NCI-H748 treated with DMSO at 0.1 percent for 48 hours (cell line): ENCODE results near the gene FAM169A.
"Not testable (repeated sequence)": the region's sequence is repeated elsewhere in the genome, so short reads cannot be mapped to it uniquely, and the experiment has no call there.

Source experiments
- DNase-seq: peaks from one replicate; lab custom pipeline; 2025; lab: John Stamatoyannopoulos, UW

The FAM169A gene

DNA sequence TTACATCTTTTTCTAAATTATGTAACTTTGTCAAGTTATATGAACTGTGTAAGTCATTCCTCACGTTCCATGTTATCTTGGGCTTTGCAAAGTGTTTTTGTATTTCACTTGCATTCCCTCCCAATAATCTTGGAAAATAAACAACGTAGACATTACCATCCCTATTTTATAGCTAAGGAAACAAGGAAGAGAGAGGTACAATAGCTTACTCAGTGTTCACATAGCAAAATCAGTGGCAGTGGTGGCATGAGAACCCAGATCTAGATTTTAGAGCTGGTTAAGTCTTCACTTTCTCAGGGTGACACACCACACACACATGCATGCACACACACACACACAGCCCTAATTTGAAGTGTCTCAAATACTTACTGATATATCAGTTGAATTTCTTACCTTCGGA, 65.0 kb downstream of the FAM169A start:
- no peak for DNase-seq

DNA sequence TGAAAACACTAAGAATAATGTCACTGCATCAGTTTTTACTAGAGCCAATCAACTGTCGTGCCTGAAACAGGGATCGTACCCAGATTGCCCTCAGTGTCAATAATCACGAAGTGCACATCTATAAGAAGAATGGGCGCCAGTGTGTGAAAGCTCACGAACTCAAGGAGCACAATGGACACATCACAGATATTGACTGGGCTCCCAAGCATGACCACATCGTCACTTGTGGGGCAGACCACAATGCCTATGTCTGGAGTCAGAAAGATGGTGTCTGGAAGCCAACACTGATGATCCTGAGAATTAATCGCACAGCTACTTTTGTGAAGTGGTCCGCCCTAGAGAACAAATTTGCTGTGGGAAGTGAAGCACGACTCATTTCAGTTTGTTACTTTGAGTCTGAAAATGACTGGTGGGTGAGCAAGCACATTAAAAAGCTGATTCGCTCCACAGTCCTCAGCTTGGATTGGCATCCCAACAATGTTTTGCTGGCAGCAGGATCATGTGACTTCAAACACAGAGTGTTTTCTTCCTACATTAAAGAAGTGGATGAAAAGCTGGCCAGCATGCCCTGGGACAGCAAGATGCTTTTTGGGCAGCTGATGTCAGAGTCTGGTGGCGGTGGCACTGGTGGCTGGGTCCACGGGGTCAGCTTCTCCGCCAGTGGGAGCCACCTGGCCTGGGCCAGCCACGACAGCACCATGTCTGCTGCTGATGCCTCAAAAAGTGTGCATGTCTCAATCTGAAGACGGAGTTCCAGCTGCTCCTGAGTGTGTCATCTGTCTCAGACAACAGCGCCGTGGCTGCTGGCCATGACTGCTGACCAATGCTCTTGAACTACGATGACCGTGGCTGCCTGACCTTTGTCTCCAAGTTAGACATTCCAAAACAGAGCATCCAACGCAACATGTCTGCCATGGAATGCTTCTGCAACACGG, 66.9 kb downstream of the FAM169A start:
- no peak for DNase-seq

DNA sequence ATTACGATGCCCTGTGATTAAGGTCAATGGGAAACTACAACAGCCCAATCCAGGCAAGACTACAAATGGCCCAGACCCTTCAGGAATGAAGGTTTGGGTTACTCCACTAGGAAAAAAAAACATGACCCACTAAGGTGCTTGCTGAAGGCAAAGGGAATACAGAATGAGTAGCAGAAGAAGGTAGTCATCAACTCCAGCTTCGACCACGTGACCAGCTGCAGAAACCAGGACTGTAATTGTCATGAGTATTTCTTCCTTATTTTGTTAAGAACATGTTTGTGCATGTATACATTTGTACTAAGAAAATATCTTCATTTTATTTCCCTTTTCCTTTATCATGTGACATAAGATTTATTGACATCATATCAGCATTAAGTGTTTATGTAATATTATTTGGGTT, 74.5 kb downstream of the FAM169A start:
- not testable (repeated sequence) for DNase-seq

DNA sequence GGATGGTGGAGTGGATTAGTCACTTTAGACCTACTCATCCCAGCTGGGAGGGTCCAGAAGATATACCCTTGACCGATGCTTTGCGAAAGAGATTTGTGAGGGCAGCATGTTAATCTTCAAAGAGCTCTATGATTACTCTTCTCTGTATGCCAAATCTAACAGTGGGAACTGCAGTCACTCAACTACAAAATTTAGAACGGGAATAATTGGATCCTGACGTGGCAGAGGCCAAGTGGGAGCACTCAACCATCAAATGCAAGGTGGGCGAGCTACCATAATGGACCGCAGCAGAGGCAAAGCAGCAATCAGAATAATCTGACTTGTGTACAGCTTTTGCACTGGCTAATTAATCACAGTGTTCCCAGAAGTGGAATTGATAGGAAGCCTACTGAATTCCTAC, 78.8 kb downstream of the FAM169A start:
- no peak for DNase-seq

DNA sequence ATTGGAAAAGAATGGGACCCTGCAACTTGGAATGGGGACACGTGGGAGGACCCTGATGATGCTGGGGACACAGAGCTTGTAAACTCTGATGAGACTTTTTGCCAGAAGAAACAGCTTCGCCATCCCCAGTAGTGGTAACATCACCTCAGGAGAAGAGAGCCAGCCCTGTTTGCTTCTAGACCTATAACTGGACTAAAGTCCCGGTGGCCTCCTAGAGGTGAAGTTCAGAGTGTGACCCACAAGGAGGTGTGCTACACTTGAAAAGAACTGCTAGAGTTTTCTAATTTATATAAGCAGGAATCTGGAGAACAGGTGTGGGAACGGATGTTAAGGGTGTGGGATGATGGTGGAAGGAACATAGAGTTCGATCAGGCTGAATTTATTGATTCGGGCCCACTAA, 79.3 kb downstream of the FAM169A start:
- DNase-seq, result no peak

DNA sequence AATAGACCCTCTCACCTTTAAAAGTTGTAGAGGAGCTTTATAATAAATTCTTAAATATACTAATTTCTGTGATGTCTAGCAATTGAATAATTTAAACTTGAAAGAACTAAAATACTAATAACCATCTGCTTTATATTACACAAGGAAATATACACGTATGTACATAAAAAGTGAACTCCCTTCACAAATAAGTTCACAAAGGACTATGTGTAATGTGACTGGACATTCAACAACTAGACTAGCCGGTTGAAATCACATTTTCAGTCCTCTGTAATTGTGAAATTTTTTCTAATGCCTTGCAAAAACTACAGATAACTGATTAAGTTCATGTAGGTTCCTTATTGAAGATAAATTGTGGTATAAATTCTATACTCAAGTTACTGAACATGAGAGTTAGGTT, 87.6 kb downstream of the FAM169A start:
- no peak for DNase-seq

DNA sequence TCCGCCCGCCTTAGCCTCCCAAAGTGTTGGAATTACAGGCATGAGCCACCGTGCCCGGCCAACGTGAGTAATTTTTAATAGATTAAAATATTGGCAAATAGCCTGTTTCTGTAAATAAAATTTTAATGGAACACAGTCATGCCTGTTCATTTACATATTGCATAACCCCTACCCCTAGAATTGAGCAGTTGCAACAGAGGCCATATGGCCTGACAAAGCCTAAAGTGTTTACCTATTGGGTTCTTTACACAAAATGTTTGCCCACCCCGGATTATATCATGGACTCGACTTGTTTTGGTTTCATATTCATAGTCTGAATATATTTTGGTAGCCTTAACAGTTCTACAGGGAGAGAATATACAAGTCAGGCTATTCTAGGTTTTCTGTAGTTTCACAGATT, 93.8 kb downstream of the FAM169A start:
- no peak for DNase-seq

DNA sequence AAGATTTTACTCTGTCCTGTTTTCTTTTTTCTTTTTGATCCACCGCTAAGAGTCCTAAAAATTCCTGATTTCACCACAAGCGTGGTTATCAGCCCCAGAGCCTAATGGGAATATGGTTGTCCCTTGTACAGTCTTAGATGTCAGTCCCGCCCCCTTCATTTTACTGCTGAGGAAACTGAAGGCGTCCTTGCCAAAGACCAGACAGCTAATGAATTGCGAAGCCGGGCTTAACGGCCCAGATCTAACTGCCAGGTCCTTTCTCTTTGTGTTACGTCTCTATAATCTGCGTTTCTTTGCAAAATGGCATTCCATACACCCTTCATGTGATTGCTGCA, 98.6 kb downstream of the FAM169A start:
- DNase-seq, result no peak

DNA sequence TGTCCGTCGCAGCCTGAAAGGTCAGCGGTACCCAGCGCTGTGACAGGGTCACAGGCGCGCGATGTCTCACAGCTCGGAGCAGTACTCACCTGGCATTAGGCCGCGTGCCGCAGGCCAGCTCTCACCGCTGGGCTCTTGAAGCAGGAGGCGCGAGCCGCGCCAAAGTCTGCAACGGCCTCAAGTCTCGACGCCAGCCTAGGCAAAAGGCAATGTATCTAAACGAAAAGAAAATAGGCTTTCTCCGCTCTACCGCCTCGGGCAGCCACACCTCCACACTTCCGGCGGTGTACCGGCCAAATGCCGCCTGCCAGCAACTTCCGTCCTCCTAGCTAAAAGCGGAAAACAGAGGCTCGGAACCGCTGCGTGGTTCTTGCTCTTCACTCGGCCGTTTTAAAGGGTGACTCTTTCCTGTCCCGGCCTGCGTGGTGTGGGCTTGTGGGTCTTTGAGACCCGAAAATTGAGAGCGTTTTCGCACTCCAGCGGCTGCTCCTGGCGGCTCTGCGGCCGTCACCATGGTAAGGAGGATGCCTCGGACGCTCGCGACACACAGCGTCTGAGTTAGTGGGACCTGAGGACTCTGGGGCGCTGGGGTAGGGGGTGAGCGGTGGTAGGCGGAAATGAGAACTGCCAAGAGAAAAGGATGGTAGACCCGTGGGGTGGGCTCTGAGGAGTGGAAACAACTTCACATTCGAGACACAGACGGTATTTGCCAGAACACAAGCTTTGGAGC, 99.2 kb downstream of the FAM169A start, which contains the start of the genes GFM2 and NSA2:
Gene GFM2 (minus strand): TSS at position 269 of the 730 bp plus-strand sequence. CDS start 3,375 bp downstream, outside the sequence.
Gene NSA2 (plus strand): TSS at position 401 of the 730 bp plus-strand sequence. CDS start 112 bp downstream, at position 513.
- peak; percentile 86 for DNase-seq

DNA sequence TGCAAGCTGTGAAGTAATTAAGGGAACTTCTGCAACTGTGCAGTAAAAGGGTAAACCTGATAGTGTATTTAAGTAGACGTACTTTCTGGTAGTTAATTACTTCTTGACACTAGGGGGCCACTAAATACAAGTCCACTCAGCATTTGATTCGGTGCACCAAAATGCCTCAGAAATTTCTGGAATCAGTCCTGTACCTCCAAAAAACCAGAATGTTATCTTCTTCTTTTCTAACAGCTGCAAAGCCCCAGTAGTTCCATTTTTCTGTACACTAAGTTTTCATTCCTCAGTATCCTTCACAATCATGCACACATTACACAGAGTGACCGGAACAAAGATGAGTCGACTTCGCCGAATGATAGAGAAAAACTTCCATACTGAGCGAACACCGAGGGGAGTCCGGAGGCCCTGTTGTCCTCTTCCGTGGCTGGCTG, 99.8 kb downstream of the FAM169A start:
- DNase-seq, result peak; percentile 22

DNA sequence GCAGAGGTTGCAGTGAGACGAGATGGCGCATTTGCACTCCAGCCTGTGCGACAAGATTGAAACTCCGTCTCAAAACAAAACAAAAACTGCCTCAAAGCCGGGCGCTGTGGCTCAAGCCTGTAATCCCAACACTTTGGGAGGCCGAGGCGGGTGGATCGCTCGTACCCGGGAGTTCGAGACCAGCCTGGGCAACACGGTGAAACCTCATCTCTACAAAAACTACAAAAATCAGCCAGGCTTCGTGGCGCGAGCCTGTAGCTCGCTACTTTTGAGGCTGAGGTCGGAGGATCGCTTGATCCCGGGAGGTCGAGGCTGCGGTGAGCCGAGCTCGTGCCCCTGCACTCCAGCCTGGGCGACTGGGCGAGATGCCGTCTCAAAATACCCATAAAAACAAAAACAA, 100.3 kb downstream of the FAM169A start:
- no peak for DNase-seq

DNA sequence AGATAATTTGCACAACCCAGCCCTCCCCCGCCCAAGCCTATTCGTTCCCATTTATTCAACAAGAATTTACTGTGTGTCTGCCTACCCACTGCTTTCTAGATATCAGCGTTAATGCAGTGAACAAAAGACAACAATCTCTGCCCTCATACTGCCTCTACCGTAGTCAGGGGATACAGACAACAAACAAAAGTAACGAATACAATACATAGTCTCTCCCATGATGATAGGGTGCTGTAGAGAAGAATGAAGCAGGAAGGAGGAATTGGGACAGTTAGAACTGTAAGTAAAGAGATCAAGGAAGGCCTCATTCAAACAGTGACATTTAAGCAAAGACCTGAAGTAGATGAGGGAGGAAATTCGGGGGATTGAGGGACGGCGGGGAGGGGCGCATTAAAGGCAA, 101.0 kb downstream of the FAM169A start:
- peak; percentile 91 for DNase-seq

DNA sequence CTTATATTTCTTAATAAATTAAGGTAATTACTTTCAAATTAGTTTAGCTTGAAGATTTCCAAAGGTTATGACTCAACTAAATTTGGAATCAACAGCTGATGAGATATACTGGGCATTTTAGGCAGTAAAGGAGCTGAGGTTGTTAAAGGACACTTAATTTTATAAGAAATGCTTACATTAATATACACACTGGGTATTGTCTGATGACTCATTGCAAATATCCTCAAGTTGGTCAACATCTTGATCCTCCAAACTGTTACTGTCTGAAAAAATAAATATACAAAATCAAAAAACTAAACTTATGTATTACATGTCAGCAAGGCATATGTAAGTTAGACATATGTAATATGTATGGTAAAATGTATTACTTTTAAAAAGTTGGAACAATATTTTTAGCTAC, 102.7 kb downstream of the FAM169A start:
- no peak for DNase-seq

DNA sequence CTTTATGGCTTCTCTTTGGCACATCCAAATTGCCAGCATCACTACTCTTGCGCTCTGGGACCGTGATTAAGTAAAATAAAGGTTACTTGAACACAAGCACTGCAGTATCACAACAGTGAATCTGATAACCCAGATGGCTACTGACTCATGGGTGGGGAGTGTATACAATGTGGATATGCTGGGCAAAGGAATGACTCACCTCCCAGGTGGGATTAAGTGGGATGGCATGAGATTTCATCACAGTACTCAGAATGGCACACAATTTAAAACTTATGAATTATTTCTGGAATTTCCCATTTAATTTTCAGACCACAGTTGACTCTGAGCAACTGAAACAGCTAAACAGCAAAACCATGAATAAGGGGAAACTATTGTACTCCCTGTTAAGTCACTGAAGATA, 103.6 kb downstream of the FAM169A start:
- DNase-seq, result no peak

DNA sequence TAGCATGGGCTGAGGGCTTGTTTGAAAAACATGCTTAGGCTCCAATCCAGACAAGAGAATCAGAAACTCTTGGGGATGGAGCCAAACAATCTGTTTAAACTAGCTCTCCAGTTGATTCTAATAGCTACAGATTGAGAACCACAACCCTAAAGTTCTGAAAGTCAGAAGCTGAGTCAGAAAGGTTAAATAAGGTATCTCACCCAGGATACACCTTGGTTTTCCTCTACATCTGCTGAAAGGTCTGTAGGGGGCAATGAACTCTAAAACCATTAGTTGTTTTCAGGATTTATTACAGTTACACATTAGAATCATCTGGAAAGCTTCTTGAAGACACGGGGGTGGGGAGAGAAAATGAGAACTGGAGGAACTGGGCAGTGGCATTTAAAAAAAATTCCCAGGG, 104.9 kb downstream of the FAM169A start:
- no peak for DNase-seq

DNA sequence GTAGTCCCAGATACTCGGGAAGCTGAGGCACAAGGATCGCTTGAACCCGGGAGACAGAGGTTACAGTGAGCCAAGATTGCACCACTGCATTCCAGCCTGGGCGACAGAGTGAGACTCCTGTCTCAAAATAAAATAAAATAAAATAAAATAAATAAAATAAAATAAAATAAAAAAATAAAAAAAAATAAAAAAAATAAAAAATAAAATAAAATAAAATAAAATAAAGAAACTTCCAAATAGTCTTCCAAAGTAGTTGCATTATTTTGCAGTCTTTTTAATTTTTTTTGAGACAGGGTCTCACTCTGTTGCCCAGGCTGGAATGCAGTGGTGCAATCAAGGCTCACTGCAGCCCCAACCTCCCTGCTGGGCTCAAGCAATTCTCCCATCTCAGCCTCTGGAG, 117.4 kb downstream of the FAM169A start:
- DNase-seq, result not testable (repeated sequence)

DNA sequence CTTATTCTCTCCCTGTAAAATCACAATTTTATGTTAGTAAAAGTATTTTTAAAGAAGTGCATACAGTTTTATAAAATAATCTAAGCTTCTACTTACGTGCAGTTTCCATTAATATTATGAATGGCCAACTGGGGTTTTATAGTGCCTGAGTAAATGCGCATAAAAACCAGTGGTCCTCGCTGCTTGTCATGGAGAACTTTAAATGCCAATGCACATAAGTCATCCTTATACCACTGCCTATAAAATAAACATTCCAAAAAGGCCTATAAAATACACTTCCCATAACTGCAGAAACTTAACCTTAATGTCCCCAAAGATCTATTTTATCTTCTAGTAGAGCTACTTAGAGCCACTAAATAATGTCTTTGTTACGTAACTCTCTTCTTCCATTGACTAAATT, 127.8 kb downstream of the FAM169A start:
- DNase-seq, result no peak

DNA sequence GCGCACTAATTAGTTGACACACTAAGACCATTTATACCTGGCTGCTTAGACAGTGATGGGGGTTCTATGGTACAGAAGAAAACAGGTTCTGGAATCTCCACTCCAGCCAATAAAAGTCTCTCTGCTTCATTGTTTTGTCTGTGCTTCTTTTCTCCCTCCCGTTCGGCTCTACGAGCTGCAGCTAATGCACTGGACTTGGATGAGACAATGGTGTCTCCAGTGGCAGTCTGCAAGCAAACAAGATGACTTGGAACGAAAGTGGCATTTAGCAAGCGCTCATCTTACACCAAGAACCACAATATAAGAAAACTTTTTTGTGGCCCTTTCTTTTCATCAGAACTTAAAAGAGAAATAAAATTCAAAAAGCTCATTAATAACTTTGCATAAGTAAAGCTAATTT, 129.4 kb downstream of the FAM169A start:
- no peak for DNase-seq
